GM19023 (cell line): ENCODE results near the gene CELF4.

Source experiments
- ATAC-seq: cut with Tn5 transposase; IDR thresholded peaks from one replicate; pipeline ENCODE4 v1.9.1; 2021; ENCODE audit warnings: mild to moderate bottlenecking, moderate library complexity; ENCODE audit not compliant: unreplicated experiment

CELF4 gene

DNA sequence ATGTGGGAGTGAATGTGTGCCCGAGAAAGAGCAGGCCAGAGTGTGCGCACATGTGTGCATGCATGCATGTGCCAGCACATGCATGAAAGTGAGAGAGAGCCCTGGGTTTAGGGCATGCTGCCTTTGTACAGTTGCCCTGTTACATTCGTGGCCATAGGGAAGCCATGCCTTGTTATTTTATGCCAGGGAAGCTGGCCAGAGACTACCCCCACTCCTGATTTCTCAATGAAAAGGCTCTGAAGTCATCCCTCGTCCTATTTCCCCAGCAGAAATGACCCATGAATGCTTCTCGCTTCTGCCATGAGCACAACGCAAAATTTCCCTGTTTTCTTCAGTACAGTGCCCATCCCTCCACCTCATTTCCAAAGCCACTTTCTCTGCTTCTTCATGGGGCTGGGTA, 143.0 kb downstream of the CELF4 start:
- ATAC-seq, result no peak

DNA sequence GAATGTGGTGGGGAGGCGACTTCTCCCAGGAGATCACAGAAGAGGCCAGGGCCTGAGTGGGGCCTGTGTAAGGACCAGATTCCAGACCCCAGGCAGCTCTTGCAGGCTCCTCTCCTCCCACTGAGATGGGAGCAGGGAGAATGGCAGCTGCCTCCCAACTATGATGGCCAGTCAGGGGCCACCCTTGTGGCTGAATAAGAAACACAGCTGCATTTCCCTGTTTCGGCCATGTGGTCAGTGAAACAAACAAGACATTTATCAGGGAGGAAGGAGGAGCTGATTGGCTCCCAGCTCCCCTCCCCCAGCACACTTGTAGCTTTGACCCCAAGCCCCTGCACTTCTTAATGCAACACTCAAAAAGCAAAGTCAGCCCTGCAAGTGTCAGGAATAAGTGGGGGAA, 143.5 kb downstream of the CELF4 start:
- no peak for ATAC-seq

DNA sequence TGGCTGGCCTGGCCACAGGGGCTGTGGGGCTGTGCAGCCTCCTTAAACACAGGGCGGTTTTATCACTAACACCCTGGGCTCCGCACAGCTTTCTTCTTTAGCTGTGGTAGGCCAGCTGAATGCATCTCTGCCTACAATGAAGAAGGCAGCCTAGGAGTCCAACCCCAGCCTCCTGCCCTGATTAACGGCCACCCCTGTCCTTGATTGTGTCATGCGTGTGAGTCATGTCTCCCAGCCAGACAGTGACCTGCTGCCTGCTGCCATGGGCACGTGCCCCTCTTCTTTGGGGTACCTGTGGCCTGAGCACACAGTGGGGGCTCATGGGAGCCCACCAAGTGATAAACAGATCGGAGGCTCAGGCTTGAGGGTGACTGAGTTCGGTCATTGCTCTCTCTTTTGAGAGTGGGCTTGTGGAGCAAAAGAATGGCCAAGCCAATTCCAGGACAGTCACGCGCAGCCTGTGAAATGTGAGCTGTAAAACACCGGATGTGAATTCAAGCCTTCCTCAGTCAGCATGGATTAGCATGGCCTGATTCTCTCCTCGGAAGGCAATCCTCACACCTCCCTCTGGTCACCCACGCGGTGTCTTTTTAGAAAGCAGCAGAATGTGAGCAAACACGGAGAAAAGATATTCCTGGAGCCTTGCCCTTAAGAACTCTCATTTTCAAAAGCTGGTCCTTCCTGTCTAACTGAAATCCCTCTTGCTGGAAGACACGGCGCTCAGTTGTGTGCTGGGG, 144.1 kb downstream of the CELF4 start:
- no peak for ATAC-seq

DNA sequence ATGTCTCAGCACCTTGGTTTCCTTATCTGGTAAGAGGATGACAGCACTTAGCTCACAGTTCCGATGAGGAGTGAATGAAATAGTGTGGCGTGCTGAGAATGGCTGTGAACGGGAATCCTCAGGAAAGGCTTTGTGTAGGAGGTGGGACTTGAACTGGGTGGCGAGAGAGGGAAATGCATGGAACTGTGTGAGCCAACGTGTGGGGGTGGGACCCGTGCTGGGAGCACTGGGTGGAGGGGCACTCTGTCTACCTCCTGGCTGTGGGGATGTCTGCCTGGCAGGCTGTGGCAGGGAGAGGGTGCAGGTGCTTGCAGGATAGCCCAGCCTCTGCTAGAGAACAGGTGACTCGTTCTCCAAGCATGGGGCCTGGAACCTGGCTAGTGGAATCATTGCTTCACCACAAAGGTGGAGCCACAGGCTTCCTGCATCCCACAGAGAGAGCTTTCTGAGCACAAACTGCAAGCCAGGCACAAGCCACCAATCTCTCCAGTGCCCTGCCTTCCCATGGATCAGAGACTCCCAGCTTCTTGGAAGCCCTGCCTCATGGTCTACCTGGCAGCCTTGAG, 145.2 kb downstream of the CELF4 start:
- ATAC-seq, result no peak

DNA sequence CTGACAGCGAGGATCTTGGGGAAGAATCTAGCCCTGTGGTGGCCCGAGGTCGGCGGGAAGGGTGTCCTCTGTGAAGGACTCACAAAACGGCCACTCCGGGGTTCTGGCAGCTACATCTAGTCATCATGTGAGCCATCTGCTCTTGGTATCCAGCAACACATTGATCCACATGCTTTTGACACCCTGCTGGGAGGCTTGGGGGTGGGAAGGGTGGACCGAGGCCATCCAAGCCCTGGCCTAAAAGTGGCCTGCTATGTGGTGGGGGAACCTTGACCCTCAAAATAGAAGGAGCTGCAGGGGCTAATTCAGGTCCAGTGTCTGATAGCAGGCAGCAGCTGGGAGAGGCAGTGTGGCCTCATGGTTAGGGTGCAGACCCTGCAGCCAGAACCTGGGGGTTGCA, 145.7 kb downstream of the CELF4 start:
- no peak for ATAC-seq

DNA sequence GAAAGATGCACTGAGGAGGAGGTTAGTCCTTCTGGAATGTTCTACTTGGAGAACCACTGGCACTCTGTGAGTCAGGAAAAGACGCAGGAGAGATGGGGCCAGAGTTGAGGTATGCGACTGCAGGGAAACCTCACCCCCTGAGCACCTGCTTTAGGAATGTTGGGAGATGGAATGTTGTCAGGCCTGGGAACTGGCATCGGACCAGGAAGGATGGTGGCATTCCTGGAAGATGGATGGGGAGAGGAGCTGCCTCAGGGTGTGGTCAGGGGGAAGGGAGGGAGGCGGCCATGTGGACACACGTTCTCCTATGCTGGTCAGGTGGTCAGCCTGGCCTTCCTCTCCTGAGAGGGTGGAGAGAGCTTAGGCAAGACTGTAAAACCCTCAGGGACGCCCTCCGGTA, 146.3 kb downstream of the CELF4 start:
- ATAC-seq, result no peak

DNA sequence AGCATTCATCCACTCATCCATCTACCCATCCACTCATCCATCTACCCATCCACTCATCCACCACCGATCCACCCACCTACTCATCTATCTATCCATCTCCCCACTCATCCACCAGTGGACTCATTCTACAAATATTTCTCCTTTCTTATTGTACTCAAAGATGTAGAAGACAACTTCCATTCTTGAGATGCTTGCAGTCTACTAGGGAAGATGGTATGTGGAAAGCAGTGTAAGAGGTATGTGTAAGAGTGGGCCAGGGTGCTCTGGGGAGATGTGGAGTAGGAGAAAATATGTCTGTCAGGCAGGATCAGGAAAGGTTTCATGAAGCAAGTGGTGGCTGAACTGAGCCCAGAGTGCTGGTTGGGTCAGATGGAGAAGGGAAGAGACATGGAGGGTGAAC, 150.8 kb downstream of the CELF4 start:
- no peak for ATAC-seq

DNA sequence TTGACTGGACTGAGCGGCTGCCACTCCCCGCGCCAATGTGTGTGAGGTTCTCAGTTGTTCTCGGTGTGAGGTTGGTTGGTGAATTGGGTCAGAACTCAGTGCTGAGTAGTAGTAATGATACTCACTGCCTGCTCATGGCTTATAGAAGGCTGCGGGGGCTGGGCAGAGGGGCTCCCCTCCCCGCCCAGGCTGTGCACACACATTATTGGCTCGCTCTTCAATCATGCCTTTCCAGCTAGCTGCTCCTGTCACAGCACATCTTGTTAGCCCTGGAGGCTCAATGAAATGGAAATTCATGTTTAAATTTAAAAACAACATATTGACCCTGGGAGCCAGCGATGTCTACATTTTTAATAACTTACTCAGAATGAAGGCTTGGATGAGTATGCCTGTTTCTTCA, 152.8 kb downstream of the CELF4 start:
- ATAC-seq, result no peak

DNA sequence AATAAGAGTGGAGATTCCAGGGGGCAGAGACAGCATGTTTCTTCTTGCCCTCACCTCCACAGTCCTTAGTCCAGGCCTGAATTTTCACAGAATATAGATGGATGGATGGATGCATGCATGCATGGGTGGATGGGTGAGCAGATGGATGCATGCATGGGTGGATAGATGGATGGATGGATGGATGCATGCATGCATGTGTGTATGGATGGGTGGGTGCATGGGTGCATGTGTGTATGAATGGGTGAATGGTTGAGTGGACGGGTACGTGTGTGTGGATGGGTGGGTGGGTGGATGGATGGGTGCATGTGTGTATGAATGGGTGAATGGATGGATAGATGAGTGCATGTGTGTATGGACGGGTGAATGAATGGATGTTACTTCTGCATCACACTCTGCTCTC, 153.3 kb downstream of the CELF4 start:
- no peak for ATAC-seq

DNA sequence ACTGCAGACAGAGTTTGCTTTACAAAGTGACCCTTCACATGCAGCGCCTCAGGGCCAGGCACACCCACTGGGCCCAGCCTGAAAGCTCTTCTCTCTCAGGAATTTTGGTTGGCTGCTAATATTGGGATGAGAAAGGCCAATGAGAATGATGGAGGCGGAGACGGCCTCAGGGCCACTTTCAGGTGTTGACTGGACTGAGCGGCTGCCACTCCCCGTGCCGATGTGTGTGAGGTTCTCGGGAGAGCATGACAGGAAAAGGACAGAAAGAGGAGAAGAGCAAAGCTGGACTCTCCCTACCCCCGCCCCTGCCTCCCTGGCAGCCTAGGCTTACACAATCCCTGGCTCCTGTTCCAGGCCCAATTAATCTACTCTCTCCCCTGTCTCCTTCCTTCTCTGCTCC, 155.7 kb downstream of the CELF4 start:
- ATAC-seq, result no peak

DNA sequence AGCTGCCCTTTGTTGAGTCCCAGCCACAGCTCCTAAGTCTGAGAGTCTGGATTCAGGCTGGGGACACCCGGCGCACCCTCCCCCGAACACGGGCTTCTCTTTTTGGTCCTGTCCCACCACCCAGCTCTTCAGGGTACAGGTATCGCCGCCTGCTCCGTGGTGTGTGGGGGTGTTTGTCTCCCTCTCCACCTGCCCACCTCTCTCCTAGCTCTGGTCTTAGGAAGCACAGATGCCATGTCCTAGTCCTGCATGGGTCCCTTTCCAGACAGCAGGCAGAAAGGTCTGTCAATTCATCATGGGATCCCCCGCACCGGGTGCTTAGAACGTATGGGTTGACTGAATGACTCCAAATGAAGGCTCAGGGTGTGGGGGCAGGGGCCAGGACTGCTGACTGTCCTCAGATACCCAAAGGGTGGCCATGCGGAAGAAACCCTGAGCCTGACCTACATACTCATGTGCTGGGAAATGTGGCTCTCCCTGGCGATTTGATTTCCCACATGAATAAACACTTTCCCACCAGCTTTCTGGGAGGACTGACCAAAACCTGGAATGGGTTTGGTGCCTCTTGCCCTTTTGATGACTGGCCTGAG, 156.8 kb downstream of the CELF4 start:
- ATAC-seq, result no peak

DNA sequence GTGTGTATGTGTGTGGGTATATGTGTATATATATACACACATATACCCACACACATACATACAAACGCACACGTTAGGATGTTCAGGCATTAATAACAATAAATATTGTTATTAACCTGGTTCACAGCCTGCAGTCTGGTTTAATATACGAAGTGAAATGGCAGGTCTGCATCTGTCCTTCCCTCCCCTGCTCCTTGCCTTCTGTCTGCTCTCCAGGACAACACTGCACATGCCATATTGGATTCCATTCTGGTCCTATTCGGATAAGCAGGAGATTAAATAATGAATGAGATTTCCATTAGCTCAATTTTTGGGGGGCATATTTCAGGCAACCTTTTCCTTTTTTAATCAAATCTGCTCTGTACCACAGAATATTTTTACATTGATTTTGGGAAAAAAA, 158.0 kb downstream of the CELF4 start:
- ATAC-seq, result no peak

DNA sequence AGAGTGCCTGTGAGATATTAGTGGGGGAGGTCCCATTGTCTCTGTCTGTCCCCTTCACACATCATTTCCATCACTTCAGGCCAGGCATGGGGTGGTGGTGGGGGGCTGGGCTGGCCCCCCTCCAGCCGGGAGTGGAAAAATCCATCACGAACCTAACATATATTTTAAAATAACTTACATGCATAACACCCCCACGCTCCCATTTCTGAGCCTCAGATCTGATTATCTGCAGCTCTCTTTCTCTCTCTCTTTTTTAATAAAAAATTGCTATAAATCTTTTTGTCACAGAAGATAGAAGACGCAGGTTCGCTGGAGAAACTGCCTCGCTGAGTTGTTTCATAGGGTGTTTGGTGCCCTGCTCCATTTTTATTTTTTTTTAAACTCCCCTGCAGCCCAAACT, 159.8 kb downstream of the CELF4 start:
- no peak for ATAC-seq

DNA sequence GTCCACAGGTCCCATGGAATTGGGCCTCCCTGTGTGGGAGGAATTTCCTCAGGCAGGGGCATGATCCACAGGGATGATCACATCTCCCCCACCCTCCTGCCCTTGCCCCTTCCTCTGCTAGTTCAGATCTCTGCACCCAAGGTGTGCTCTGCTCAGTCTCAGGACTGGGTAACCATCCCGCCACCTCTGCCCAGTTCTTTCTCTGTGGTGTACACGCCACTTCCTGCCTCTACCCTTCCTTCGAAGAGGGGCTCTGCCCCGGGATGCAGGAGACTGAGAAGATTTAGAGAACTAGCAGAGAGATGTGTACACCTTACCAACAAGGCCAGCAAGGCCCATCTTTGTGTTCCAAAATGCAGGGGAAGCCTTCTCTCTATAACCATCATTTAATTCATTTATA, 160.4 kb downstream of the CELF4 start:
- no peak for ATAC-seq

DNA sequence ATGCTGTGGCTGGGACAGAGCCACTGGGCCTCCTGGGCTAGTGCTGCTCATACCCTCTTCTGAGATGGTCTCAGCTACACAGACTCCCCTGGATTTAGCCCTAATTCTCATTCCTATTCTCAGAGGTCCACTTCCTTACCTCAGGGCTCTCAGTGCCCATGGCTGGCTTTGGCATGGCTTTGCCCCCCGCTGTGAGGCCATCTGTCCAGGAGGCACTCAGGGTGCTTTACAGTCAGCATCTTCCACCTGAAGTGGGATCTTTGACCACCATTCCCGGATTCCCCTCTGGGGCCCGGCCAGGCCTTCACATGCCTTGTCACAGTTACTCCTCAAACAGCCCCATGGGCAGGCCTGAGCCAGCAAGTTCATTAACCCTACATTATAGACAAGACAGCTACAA, 161.8 kb downstream of the CELF4 start:
- ATAC-seq, result no peak

DNA sequence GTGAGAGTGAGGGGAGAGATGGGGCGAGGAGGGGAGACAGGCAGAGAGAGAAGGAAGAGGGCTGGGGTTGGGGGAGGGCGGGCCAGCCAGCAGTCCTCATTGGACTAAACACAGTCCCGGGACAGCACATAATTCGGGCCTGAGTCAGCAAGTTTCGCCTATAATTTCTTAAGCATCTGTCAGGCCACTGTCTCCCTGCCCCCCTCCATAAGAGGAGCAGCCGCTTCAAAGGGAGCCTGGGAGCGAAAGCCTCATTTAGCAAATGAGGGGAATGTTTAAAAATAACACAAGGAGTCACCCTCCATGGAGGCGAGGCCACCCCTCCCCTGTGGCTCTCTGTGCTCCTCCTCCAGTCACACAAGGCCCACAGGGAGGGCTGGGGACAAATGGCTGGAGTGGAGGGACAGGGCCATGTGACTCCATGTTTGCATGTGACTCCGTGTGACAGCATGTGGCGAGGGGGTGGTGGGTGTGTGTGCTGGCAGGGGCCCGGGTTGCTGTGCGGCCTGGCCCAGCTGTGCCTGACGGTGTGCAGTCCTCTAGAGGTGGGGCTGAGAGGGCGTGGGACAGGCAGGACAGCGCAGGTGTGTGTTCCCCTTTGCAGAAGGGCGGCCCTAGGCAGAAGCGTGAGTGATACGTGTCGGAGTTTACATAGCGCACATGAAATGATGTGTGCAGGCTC, 162.4 kb downstream of the CELF4 start:
- ATAC-seq, result no peak

DNA sequence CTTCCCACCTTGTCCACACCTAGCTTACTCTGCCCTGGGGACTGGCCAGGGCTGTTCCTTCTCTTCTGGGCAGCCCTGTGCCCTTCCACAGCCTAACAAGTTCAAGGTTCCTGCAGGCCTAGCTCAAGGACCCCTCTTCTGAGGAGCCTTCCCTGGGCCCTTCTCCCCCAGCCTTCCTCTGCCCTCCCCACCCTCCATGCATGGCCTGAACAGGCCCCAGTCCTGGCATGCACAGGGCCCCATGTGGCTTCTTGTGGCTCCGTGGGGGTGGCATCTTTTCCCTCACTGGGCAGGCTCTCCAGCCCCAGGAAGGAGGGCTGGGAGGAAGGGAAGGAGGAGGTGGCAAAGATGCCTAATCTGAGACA, 162.9 kb downstream of the CELF4 start:
- ATAC-seq, result no peak

DNA sequence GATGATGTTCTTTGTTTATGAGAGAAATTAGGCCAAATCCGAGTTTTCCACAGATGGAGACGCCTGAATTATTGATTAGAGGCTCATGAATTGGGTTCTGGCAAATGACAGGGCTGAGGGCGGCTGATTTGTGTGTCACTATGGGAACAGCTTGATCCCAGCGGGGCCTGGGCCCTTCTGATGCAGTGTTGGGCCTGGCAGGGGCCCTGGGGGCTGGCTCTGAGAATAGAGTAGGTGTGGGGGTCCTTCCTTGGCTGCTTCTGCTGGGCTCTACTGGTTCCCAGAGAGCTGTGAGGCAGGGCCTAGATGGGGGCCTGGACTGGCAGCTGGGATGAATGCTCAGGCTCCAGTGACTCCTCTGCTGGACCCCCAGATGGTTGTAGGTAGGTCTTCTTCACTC, 164.8 kb downstream of the CELF4 start:
- no peak for ATAC-seq

DNA sequence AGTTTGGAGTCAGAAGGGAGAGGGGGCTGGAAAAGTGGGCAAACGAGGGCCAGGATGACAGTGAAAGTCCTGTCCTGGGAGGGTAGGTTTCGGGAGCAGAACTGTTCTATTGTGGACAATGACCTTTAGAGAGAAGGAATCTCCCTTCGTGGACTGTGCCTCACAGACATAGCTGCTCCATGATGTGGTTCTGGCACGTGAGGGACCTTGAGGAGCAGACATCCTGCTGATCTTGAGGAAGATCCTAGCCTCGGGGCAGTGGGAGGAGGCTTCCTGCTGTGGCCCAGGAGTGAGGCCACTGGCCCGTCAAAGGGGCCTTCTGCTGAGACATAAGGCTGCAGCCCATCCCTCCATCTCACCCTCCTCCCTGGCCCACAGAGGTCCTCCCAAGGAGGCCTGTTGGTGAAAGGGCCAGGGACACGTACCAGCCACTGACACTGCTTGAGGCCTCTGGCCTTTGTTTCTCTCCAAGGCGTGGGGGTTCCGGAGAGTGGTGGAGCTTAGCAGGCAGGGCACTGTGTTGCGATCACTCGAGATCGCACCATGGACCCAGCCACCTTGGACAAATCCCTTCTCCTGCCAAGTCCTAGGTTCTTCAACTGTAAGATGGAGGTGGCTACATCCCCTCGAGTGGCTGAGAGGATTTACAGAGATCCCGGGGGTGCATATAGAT, 167.2 kb downstream of the CELF4 start:
- no peak for ATAC-seq

DNA sequence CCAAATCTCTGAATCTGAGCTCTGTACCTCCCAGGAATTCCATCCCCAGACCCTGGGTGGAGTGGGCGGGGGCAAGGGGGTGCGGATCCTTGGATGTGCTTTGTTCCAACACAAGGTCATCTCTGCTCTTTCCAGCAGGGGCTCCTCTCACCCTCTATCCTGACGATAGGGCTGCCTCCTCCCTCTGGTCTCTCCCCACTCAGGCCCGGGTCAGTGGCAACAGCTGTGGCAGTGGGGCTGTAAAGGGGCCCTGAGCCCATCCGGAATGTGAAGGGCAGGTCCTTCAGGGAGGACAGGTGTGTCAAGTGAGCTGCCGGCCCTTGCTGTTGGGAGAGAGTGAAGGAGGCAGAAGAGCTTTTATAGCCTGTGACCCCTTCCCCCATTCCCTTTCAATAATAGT, 167.8 kb downstream of the CELF4 start:
- ATAC-seq, result no peak

DNA sequence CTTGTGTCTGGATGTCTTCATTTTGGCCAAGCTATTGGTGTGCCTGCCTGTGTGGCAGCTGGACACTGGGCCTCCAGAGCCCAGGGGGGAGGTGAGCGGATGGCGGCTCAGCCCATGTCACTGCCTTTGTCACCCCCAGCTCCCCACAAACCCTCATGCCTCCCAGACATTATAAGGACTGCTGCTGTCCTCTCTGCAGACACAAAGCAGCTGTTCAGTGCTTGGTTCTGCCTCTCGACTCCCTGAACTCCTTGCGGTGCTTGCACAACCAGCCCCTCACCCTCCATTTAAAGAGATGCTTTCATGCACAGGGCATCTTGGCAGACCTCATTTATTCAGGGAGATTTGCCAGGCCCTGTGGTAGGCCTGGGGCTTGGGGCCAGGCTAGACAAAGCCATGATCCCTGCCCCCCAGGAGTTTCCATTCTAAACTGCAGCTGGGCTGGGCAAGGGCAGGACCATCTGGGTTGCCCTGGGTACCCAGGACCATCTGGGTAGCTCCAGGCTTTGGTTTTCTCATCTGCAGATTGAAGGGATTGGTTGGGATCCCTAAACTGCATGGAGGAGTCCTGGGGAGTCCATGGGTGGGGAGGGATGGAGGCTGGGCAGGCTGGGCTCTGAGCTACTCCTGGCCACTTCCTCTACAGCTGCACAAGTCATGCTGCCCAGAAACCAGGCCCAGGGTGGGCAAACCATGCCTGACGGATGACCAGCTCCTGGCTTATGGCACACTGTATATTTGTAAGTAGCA, 168.5 kb downstream of the CELF4 start:
- no peak for ATAC-seq
